Measurements from ENCODE around the gene TNFSF15. TPM values are rescaled to one million over a fixed set of nuclear protein-coding genes. Genes with fewer than 3 reads are reported as not detected.

TNFSF15 gene
- polyA plus RNA-seq, 1 experiment = 0.13 TPM

DNA sequence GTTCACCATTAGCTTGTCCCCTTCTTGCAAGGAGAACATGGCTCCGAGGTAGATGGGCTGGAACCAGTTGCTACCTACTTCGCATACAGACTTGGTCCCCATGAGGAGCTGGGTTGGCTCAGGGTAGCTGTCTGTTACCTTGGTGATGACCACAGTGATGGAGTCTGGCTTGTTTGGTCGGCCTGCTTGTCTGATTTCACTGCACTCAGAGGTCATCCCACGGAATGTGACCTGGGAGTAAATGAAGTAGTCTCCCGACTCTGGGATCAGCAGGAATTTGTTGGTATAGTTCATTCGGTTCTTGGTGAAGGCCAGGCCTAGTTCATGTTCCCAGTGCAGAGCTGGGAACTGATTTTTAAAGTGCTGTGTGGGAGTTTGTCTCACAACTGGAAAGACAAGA is 15.3 kb downstream of the TNFSF15 start:
- POLR2A ChIA-PET = no interaction called here
- TF ChIP-seq, protein P1, sequence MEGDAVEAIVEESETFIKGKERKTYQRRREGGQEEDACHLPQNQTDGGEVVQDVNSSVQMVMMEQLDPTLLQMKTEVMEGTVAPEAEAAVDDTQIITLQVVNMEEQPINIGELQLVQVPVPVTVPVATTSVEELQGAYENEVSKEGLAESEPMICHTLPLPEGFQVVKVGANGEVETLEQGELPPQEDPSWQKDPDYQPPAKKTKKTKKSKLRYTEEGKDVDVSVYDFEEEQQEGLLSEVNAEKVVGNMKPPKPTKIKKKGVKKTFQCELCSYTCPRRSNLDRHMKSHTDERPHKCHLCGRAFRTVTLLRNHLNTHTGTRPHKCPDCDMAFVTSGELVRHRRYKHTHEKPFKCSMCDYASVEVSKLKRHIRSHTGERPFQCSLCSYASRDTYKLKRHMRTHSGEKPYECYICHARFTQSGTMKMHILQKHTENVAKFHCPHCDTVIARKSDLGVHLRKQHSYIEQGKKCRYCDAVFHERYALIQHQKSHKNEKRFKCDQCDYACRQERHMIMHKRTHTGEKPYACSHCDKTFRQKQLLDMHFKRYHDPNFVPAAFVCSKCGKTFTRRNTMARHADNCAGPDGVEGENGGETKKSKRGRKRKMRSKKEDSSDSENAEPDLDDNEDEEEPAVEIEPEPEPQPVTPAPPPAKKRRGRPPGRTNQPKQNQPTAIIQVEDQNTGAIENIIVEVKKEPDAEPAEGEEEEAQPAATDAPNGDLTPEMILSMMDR (IDR thresholded peaks at IDR 0.05; ENCODE audit: insufficient read depth, low read depth, low read length) = no peak
- Histone ChIP-seq H3K27me3 (ENCODE audit: control insufficient read depth, insufficient read depth, low read length) (peaks cover 5% of the 10 kb centered on the region), H3K36me3 (ENCODE audit: control insufficient read depth, insufficient read depth, low read length) (no peaks in the 10 kb centered on the region), H3K4me3 (ENCODE audit: low read depth, low read length) (no peak overlapping the region)
- no peak for DNase-seq (ENCODE audit: low read depth)
- CTCF ChIA-PET = interaction anchor here (1.3 to 1.5 kb wide), 2 partner anchors 9 to 116 kb away, joined by 3 to 4 read pairs; no protein-coding TSS in a partner anchor

DNA sequence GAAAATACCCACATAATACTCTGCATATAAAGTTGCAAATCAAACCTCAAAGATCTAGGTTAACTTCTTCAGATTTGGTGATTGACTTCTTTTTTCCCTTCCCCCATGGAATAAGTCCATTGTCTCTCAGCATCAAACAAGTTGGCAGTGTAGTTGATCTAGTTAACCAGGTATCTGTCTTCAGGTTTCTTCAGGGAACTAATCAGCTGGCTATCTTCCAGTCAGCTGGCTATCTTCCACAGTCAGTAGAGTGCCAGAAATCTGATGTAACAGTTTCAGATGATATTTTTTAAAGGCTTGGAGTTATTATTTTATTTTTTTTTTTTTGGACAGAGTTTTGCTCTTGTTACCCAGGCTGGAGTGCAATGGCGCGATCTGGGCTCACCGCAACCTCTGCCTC is 16.8 kb downstream of the TNFSF15 start:
- no peaks in the 10 kb centered on the region for H3K36me3 ChIP-seq (ENCODE audit: control insufficient read depth, insufficient read depth, low read length)
- CTCF ChIA-PET = interaction anchor here (1.4 kb wide), 1 partner anchor 10 kb away, joined by 3 read pairs; no protein-coding TSS in a partner anchor
- no peak for DNase-seq (ENCODE audit: low read depth)

DNA sequence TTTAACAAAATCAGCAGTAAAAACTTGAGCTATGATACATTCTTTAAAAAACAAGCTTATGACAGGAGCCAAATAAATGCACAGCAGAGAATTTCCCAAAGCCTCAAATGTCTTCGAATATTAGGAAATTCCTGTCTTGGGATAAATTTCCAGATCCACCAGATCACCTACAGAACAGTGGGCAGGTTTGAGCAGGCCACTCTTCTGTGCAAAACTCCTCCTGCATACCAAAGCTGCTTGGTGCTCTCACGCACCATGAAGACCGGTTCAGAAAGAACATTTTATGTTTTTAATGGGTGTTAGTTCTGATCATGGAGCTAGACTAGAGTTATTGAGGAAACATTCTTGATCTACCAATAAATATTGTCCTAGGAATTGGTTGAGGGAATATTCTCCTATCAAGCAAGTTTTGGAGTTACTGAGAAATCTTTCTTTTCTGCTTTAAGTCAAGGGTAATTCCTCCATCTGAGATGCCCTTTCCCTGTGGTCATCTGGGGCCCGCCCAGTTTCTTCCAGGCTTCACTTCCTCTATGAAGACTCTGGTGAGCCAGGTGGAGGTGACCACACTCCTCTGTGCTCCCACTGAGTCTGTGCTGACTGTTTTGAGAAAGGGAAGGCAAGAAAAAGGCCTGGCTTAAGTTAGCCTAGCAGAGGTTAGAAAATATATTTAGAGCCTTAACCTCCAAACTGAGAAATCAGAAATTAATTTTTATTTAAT is 17.9 kb downstream of the TNFSF15 start:
- H3K27me3 ChIP-seq (ENCODE audit: control insufficient read depth, insufficient read depth, low read length) = peaks cover 5% of the 10 kb centered on the region
- no peaks in the 10 kb centered on the region for H3K36me3 ChIP-seq (ENCODE audit: control insufficient read depth, insufficient read depth, low read length)
- DNase-seq (ENCODE audit: low read depth) = no peak
- CTCF ChIA-PET = interaction anchor here (1.4 kb wide), 1 partner anchor 9 kb away, joined by 3 read pairs; no protein-coding TSS in a partner anchor
- TF ChIP-seq, protein P1 (IDR thresholded peaks at IDR 0.05; ENCODE audit: insufficient read depth, low read depth, low read length) = no peak
- H3K4me3 ChIP-seq (ENCODE audit: low read depth, low read length) = no peak overlapping the region
- POLR2A ChIA-PET = no interaction called here

More for the DNA sequence above, 16.8 kb downstream of the TNFSF15 start:
- peaks cover 5% of the 10 kb centered on the region for H3K27me3 ChIP-seq (ENCODE audit: control insufficient read depth, insufficient read depth, low read length)
- H3K4me3 ChIP-seq (ENCODE audit: low read depth, low read length) = no peak overlapping the region
- POLR2A ChIA-PET = no interaction called here
- TF ChIP-seq, protein P1 (IDR thresholded peaks at IDR 0.05; ENCODE audit: insufficient read depth, low read depth, low read length) = no peak

DNA sequence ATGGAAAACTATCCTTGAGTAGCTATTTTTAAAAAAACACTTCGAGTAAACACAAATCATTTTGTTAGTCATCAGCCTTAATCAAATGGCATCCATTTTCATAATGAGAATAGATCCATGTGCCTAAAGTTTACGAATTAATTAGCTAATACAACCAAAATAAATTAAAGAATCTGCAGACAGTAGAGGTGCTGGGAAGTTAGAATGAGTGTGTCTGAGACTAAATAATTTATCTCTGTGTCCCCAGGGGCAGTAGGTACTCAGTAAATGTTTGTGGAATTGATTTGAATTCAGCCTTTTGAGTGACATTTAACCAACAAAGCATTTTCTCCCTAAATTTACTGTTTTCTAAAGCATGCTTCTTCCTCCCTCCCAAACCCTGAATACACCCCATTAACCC is 18.6 kb downstream of the TNFSF15 start:
- TF ChIP-seq, protein P1 (IDR thresholded peaks at IDR 0.05; ENCODE audit: insufficient read depth, low read depth, low read length) = no peak
- Histone ChIP-seq H3K36me3 (ENCODE audit: control insufficient read depth, insufficient read depth, low read length) (no peaks in the 10 kb centered on the region), H3K4me3 (ENCODE audit: low read depth, low read length) (no peak overlapping the region), H3K27me3 (ENCODE audit: control insufficient read depth, insufficient read depth, low read length) (peaks cover 4% of the 10 kb centered on the region; the same call in 1 of the 2 replicates)
- ChIA-PET POLR2A (no interaction called here), CTCF (no interaction called here)
- DNase-seq (ENCODE audit: low read depth) = no peak

DNA sequence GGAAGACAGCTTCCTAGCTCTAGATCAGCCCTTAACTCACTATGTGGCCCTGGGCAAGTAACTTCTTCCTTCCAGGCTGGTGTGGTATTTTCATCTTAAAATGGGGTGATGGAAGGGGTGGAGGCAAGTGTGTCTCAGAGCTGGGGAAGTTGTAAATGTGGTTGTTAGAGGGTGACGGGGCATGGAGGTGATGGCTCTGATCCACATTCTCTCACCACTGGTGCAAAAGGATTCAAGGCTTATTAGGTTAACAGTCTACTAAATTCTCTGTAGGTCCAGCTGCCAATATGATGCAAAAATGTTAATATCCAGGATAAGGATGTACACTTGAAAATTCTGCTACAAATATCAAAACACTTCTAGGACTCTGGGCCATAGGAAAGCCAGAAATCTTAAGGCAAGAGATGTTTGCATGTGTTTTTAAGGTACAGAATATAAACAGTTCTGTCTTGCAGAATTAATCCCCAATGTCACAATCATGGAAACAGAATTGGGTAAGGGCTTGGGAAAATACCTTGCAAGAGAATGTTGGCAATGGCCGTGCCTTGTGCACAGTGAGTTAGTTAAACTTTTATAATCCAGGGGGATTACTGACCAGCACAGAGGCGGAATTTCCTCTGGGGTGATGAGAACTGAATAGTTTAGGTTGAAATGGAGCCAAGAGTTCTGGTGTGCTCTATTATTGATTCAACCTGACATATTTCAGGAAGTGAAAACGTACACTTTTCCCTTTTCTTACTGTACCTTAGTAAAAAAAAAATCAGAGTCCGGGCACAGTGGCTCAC is 19.8 kb downstream of the TNFSF15 start:
- no peak overlapping the region for H3K4me3 ChIP-seq (ENCODE audit: low read depth, low read length)
- ChIA-PET POLR2A (no interaction called here), CTCF (no interaction called here)
- TF ChIP-seq, protein P1 (IDR thresholded peaks at IDR 0.05; ENCODE audit: insufficient read depth, low read depth, low read length) = no peak
- DNase-seq (ENCODE audit: low read depth) = no peak
- peaks cover 8% of the 10 kb centered on the region for H3K27me3 ChIP-seq (ENCODE audit: control insufficient read depth, insufficient read depth, low read length)
- H3K36me3 ChIP-seq (ENCODE audit: control insufficient read depth, insufficient read depth, low read length) = no peaks in the 10 kb centered on the region
